Hindlimb muscle (tissue), 1 donor: ENCODE data around the gene SRPK3. TPM values are rescaled to one million over a fixed set of nuclear protein-coding genes. Genes with fewer than 3 reads are reported as not detected.

Experiments
- DNase-seq: peaks from one replicate; pipeline ENCODE4 v3.0.0-alpha.2; 2013
- polyA plus RNA-seq: library from polyadenylated mRNA; unstranded; fragments of 120-200 nt; gene quantifications from one replicate; pipeline ENCODE4 v1.2.1, GENCODE V29; 2013; ENCODE audit not compliant: insufficient read length

SRPK3 gene
- polyA plus RNA-seq, 1 donor = 318 TPM

GRCh38 chrX:153786669-153787068 is 5.8 kb downstream of the SRPK3 start:
- no peak for DNase-seq

- no peak for DNase-seq
These were observed 8.8 kb downstream of the SRPK3 start for GRCh38 chrX:153789654-153790053.

- DNase-seq = no peak
These were observed 10.4 kb downstream of the SRPK3 start for GRCh38 chrX:153791104-153791852.

GRCh38 chrX:153792368-153792767 is 11.5 kb downstream of the SRPK3 start:
- no peak for DNase-seq

DNA sequence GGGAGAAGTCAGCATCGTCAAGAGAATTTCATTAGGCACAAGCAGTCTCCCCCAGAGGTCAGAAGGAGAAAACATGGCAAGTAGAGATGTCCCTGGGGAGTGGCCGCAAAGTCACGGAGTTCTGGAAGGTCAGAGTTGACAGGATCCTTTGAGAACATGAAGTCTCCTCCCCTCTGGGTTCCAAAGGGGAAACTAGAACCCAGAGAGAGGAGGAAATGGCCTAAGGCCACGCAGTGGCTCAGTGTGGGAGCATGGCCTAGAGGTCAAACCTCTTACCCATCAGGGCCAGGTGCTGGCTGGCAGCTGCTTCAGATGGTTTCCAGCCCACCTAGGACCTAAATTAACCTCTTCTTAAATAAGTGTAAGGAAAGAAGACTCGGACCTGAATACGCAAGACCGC is 12.4 kb downstream of the SRPK3 start:
- no peak for DNase-seq

DNA sequence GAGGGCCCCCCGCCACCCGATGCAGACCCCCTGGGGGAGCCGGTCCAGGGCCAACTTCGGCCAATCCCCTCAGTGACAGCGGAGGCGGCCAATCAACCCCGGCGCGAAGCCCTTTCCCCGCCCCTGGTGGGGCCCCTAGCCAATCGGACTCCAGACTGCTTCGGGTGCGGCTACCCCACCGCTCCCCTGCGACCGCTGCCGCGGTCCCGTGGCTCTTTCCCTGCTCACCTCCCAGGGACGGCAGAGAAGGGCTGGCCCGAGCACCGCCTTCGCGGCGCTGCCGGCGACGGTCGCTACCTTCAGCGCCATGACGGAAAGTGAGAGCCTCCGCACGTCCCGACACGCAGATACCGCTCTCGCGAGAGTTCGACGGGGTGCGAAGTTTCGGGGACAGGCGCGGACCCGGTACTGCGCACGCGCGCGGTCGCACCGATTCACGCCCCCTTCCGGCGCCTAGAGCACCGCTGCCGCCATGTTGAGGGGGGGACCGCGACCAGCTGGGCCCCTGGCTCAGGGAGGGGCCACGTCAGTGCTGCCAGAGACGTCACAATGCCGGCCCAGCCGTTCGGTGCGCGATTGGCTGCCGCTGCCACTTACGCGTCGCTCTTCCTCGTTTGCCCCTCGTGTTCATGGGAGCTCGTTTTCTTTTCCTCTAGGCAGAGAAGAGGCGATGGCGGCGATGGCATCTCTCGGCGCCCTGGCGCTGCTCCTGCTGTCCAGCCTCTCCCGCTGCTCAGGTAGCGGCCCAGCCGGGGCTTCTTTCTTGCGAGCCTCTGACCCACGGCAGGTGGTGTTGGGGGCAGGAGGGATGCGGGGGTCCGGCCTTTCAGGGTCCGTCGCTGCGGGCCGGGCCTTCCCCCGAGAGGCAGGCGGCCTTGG is 13.4 kb downstream of the SRPK3 start, which contains the start of the genes IDH3G and SSR4:
IDH3G (minus strand) TSS at position 358 of the 879 bp plus-strand sequence; CDS start at position 309, 49 bp downstream.
SSR4 (plus strand) TSS at position 651 of the 879 bp plus-strand sequence; CDS start at position 671, 20 bp downstream.
- peak; percentile 95 for DNase-seq

DNA sequence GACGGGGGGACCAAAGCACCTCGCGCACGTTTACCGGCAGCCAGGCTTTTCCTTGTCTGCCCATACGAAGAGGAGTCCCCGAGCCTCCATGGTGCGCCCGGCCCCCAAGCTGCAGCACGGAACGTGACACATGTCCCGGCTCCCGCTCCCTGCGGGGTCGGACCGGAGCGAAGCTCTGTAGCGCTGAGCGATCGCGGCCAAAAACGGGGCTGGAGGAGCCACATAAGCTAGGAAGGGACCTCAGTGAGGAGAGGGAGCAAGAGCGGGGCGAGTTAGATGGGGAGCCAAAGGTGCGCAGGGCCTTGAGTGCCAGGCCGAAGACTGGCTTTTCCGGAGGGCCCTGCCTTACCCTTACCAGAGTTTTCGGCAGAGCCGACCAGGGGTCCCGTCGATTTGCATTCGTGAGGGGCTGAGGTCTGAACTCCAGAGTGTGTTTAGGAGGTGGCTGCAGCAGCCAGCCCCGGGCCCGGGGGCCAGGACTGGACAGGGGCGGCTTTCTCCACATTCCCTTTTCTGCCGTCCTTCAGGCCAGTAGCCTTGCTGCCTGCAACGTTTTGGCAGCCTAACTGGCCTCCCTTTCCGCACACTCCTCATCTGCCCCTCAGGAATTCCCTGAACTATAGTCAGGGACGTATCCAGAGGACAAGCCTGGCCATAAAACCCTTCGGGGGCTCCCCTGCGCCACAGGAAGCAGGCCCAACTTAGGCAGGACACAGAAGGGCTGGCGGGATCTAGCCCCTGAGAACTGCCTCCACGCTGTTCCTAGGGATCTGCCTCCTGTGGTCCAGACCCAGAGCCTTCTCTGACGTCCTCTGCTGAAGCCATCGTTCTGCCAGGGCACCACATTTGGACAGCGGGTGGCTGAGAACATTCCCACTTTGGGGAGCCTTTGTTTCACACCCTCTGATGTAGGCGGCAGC is 14.3 kb downstream of the SRPK3 start:
- no peak for DNase-seq

GRCh38 chrX:153797415-153798015 is 16.7 kb downstream of the SRPK3 start:
- DNase-seq = no peak

- no peak for DNase-seq
These were observed 18.5 kb downstream of the SRPK3 start for GRCh38 chrX:153799326-153799725.

DNA sequence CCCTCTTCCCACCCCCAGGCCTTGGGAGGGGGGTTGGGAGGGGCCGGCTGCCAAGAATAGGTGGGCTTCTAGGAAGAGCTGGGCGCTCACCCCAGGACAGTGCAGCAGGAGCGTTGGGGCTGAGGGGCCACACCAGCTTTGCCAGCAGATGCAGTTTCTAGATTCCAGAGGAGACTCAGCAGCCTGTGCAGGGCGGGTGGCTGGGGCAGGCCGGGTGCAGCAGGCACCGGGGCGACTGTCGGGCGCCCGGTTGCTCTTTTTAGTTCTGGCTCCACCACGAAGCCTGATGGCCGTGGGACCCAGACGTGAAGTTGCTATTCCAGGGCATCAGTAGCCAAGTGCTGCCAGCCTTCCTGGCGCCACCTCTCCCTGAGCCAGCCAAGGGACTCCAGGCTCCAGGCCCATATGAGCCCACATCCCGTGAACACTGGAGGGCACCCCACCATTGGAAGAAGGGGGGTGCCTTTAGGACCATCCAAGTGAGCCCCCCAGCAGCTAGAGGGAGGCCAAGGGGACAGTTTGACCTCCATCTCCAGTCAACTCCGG is 19.4 kb downstream of the SRPK3 start:
- no peak for DNase-seq

DNA sequence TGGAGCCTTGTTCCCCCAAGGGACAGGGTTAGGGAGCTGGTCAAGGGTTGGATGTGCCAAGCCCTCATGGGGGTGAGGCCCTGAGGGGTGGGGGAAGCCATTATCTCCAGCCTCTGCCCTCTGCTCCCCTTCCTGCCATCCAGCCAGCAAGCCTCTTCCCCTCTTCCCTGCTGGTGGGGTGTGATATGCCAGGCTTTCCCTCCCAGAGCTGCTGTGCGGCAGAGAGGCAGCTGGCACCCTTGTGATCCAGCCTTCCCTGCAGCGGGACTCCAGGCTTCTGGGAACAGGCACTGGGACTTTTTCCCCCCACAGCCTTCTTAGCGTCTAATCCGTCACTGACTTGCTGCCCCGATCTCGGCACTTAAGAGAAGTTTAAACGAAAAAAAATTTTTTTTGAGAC is 19.9 kb downstream of the SRPK3 start:
- no peak for DNase-seq

GRCh38 chrX:153801669-153802068 is 20.8 kb downstream of the SRPK3 start:
- DNase-seq = no peak

DNA sequence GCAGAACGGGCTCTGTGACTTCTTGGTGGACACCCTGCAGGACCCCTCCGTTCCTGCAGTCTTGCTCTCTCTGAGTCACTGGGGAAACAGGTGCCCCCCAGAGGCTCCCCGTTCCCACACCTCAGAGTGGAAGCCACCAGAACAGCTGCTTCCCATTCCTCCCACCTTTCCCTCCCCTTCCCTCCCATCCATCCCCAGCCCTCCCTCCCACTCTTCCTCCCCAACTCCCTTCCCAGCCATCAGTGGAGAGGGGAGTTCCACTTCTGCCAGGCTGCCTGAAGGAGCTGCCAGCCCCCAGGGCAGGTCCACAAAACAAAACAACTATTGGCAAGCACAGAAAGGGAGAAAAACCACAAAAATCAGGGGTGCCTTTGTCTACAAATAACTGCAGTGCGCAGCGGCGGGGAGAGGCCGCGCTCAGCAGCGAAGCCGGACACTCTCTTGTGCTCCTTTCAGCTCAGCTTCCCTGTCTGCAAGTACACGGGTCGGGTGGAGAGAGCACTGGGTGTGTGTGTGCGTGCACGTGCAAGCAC is 21.7 kb downstream of the SRPK3 start:
- no peak for DNase-seq

- DNase-seq = no peak
These were observed 22.6 kb downstream of the SRPK3 start for GRCh38 chrX:153803211-153804099.

DNA sequence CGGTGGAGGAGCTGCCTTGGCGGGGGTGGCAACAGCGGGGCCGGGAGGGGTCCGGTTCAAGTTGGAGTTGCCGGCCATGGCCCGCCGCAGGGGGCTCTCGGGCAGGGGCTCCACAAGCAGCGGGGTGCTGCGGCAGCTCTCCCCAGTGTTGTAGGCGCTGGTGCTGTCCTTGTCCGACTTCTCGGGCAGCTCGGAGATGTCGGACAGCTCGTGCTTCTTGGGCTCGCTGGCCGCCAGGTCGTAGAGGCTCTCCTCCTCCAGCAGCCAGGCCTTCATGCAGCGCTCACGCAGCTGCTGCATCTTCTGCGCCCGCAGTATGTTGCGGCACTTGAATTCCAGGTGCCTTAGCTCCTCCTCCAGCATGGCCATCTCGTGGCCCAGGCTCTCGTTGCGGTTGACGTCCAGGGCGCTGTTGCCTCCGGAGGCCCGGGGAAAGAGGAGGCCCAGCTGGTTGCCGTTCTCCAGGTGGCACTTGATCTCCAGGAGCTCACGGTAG is 23.3 kb downstream of the SRPK3 start:
- no peak for DNase-seq

GRCh38 chrX:153804621-153805020 is 23.8 kb downstream of the SRPK3 start:
- DNase-seq = no peak

- DNase-seq = no peak
These were observed 24.6 kb downstream of the SRPK3 start for GRCh38 chrX:153805436-153805835.

DNA sequence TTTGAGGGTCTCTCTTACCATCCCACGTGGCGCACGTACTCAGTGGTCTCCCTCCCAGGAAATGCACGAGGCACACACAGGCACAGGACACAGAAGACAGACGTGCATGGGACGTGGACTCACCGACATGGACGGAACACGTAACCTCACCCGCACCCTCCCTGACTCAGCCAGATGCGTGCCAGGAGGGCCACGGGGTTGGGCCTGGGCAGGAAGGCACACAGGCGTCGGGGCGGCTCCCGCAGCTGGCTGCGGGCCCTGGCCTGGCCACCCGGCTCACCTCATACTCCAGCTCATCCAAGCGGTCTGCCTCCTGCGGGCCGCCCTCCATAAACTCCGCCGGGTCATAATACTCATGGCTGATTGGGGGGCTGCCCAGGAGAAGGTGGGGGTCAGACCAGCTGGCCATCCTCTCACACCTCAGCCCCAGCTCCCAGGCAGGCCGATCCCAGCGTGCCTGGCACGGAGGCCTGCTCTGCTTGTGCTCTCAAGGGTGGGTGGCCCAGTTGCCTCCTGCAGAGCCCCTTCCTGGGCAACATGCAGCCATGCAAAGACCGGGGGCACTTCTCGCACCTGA is 26.2 kb downstream of the SRPK3 start:
- no peak for DNase-seq

DNA sequence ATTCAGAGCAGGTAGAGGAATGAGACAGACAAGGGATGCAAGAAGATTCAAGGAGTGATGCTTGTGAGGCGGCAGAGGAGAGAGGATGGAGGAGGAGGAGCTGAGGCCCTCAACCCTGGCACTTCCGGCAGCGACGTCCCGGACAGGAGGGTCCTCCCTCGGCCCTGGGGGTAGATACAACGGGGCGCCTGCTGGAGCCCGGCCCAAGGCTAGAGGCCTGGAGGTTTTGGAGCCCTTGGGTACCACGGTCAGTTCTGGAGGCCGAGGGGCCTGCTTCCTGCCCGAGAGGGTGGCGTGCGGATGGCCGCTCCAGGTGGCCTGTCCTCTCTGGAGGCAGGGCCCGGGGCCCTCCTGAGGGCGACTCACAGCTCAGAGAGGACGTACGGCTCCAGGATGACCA is 27.1 kb downstream of the SRPK3 start:
- DNase-seq = no peak

- no peak for DNase-seq
These were observed 31.4 kb downstream of the SRPK3 start for GRCh38 chrX:153812220-153812619.
